Measurements from ENCODE around the gene GPT2.

- TF ChIP-seq POLR2AphosphoS5 (IDR thresholded peaks at IDR 0.05; ENCODE audit: low read depth, low read length) (no peak), REST (IDR thresholded peaks at IDR 0.05; ENCODE audit: insufficient read depth in 1 of 2, low read depth in 2 of 2, low read length in 1 of 2) (no peak), TCF7L2 (IDR thresholded peaks at IDR 0.05; ENCODE audit: low read depth, low read length) (no peak)
- TF ChIP-seq, protein P1, sequence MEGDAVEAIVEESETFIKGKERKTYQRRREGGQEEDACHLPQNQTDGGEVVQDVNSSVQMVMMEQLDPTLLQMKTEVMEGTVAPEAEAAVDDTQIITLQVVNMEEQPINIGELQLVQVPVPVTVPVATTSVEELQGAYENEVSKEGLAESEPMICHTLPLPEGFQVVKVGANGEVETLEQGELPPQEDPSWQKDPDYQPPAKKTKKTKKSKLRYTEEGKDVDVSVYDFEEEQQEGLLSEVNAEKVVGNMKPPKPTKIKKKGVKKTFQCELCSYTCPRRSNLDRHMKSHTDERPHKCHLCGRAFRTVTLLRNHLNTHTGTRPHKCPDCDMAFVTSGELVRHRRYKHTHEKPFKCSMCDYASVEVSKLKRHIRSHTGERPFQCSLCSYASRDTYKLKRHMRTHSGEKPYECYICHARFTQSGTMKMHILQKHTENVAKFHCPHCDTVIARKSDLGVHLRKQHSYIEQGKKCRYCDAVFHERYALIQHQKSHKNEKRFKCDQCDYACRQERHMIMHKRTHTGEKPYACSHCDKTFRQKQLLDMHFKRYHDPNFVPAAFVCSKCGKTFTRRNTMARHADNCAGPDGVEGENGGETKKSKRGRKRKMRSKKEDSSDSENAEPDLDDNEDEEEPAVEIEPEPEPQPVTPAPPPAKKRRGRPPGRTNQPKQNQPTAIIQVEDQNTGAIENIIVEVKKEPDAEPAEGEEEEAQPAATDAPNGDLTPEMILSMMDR (IDR thresholded peaks at IDR 0.05): no peak
Measured at GRCh38 chr16:46895399-46896313, 11.5 kb downstream of the GPT2 start.
